SK-N-SH treated with all-trans-retinoic acid at 6 μM for 48 hours (cell line): ENCODE measurements around the gene SLC38A10.

Source experiments
- ATAC-seq: fragments of 200-7000 bp; cut with Tn5 transposase; 3 replicates; pipeline ENCODE4 v1.9.1; 2020; ENCODE audit warnings: mild to moderate bottlenecking, moderate library complexity
- ARNTL ChIP-seq: fragments of 450-650 bp; formaldehyde crosslinking; IDR thresholded peaks from 2 replicates; pipeline ENCODE4 v1.5.0; 2020; ENCODE audit warnings: low read depth, mild to moderate bottlenecking, moderate library complexity, borderline replicate concordance
- BACH2 ChIP-seq: fragments of 250-450 bp; sonication (Bioruptor Pico); IDR thresholded peaks from 2 replicates; pipeline ENCODE4 v1.9.0; 2021; ENCODE audit warnings: mild to moderate bottlenecking, borderline replicate concordance
- CREB5 ChIP-seq: fragments of 250-450 bp; sonication (Bioruptor Pico); IDR thresholded peaks from 2 replicates; pipeline ENCODE4 v1.5.1; 2020; ENCODE audit warnings: low read depth, mild to moderate bottlenecking, moderate library complexity
- CSDC2 ChIP-seq: fragments of 250-450 bp; sonication (Bioruptor Pico); IDR thresholded peaks from 2 replicates; pipeline ENCODE4 v1.5.0; 2020; ENCODE audit warnings: mild to moderate bottlenecking, moderate library complexity
- CSRNP3 ChIP-seq: fragments of 250-450 bp; sonication (Bioruptor Pico); IDR thresholded peaks from 2 replicates; pipeline ENCODE4 v1.5.1; 2021; ENCODE audit warnings: mild to moderate bottlenecking, moderate library complexity
- GLIS3 ChIP-seq: fragments of 250-450 bp; sonication (Bioruptor Pico); IDR thresholded peaks from 2 replicates; pipeline ENCODE4 v1.5.0; 2020; ENCODE audit warnings: mild to moderate bottlenecking, moderate library complexity
- ISL1 ChIP-seq: fragments of 250-450 bp; sonication (Bioruptor Pico); IDR thresholded peaks from 2 replicates; pipeline ENCODE4 v2.1.2; 2022; ENCODE audit warnings: mild to moderate bottlenecking, moderate library complexity
- OSR1 ChIP-seq: fragments of 250-450 bp; sonication (Bioruptor Pico); IDR thresholded peaks from 2 replicates; pipeline ENCODE4 v1.8.0; 2022; ENCODE audit warnings: moderate library complexity, mild to moderate bottlenecking, inconsistent platforms
- PATZ1 ChIP-seq: fragments of 250-450 bp; sonication (Bioruptor Pico); IDR thresholded peaks from 2 replicates; pipeline ENCODE4 v1.8.0; 2020; ENCODE audit warnings: mild to moderate bottlenecking, moderate library complexity, borderline replicate concordance
- POU6F1 ChIP-seq: fragments of 250-450 bp; sonication (Bioruptor Pico); IDR thresholded peaks from 2 replicates; pipeline ENCODE4 v1.8.0; 2021; ENCODE audit warnings: low read depth, mild to moderate bottlenecking, moderate library complexity, borderline replicate concordance
- PPARA ChIP-seq: fragments of 250-450 bp; sonication (Bioruptor Pico); IDR thresholded peaks from 2 replicates; pipeline ENCODE4 v1.5.0; 2020; ENCODE audit warnings: mild to moderate bottlenecking, borderline replicate concordance
- SNAI2 ChIP-seq: fragments of 250-450 bp; sonication (Bioruptor Pico); IDR thresholded peaks from 2 replicates; pipeline ENCODE4 v1.5.0; 2020; ENCODE audit warnings: mild to moderate bottlenecking, moderate library complexity
- TCF4 ChIP-seq: fragments of 250-450 bp; sonication (Bioruptor Pico); IDR thresholded peaks from 2 replicates; pipeline ENCODE4 v1.8.0; 2021; ENCODE audit warnings: mild to moderate bottlenecking, moderate library complexity, borderline replicate concordance
- ZC3H10 ChIP-seq: fragments of 250-450 bp; sonication (Bioruptor Pico); IDR thresholded peaks from 2 replicates; pipeline ENCODE4 v1.5.1; 2021; ENCODE audit warnings: mild to moderate bottlenecking, moderate library complexity
- ZFP3 ChIP-seq: fragments of 250-450 bp; sonication (Bioruptor Pico); IDR thresholded peaks from 2 replicates; pipeline ENCODE4 v1.5.0; 2020; ENCODE audit warnings: mild to moderate bottlenecking, moderate library complexity
- ZFP30 ChIP-seq: fragments of 450-650 bp; formaldehyde crosslinking; IDR thresholded peaks from 2 replicates; pipeline ENCODE4 v1.5.0; 2022; ENCODE audit warnings: mild to moderate bottlenecking, moderate library complexity
- ZNF565 ChIP-seq: fragments of 450-650 bp; formaldehyde crosslinking; conservative IDR thresholded peaks from 2 replicates; pipeline ENCODE4 v1.5.0; 2020; ENCODE audit warnings: low read depth, mild to moderate bottlenecking, moderate library complexity
- ZNF70 ChIP-seq: fragments of 450-650 bp; formaldehyde crosslinking; IDR thresholded peaks from 2 replicates; pipeline ENCODE4 v1.5.0; 2020; ENCODE audit warnings: mild to moderate bottlenecking, moderate library complexity
- ZNF8 ChIP-seq: fragments of 450-650 bp; formaldehyde crosslinking; IDR thresholded peaks from 2 replicates; pipeline ENCODE4 v1.5.0; 2020; ENCODE audit warnings: mild to moderate bottlenecking, moderate library complexity

The SLC38A10 gene

GRCh38 chr17:81234940-81235821, 59.9 kb downstream of the SLC38A10 start:
- no peak for TF ChIP-seq ISL1 (CRISPR knock-in tag)
- no peak for TF ChIP-seq PATZ1 (CRISPR knock-in tag)
- no peak for TF ChIP-seq PPARA (CRISPR knock-in tag)
- no peak for TF ChIP-seq GLIS3
- TF ChIP-seq ZNF70 (CRISPR knock-in tag), result no peak
- no peak for TF ChIP-seq ZC3H10 (CRISPR knock-in tag)
- no peak for TF ChIP-seq ZFP30 (CRISPR knock-in tag)
- TF ChIP-seq CREB5 (CRISPR knock-in tag), result no peak
- no peak for TF ChIP-seq ZNF8 (CRISPR knock-in tag)
- TF ChIP-seq ZNF565 (CRISPR knock-in tag), result no peak
- TF ChIP-seq BACH2 (CRISPR knock-in tag), result no peak
- no peak for TF ChIP-seq POU6F1
- TF ChIP-seq OSR1 (CRISPR knock-in tag), result no peak
- no peak for ATAC-seq

GRCh38 chr17:81234506-81234855, 60.6 kb downstream of the SLC38A10 start:
- TF ChIP-seq ISL1 (CRISPR knock-in tag) (no peak), POU6F1 (no peak), TCF4 (CRISPR knock-in tag) (no peak), ZNF8 (CRISPR knock-in tag) (no peak), GLIS3 (no peak), ZFP30 (CRISPR knock-in tag) (no peak)

GRCh38 chr17:81233811-81234505, 61.1 kb downstream of the SLC38A10 start:
- no peak for TF ChIP-seq TCF4 (CRISPR knock-in tag)
- TF ChIP-seq GLIS3, result no peak
- no peak for TF ChIP-seq OSR1 (CRISPR knock-in tag)
- TF ChIP-seq CSDC2 (CRISPR knock-in tag), result no peak
- TF ChIP-seq ZC3H10 (CRISPR knock-in tag), result no peak
- no peak for TF ChIP-seq CSRNP3 (CRISPR knock-in tag)
- TF ChIP-seq ZFP30 (CRISPR knock-in tag), result no peak
- no peak for TF ChIP-seq ZFP3 (CRISPR knock-in tag)
- no peak for TF ChIP-seq BACH2 (CRISPR knock-in tag)
- no peak for TF ChIP-seq CREB5 (CRISPR knock-in tag)
- no peak for TF ChIP-seq ARNTL (CRISPR knock-in tag)
- TF ChIP-seq ZNF565 (CRISPR knock-in tag), result no peak
- TF ChIP-seq ZNF8 (CRISPR knock-in tag), result no peak
- no peak for TF ChIP-seq SNAI2 (CRISPR knock-in tag)
- TF ChIP-seq, all 23 proteins: peak for 0
- ATAC-seq, result no peak

More at GRCh38 chr17:81234506-81234855, 60.6 kb downstream of the SLC38A10 start:
- no peak for ATAC-seq
